Parathyroid adenoma (tissue), 2 donors: ENCODE measurements around the gene SNRPA.

Source experiments
- H2AFZ ChIP-seq: fragments of 300-600 bp; sonication (generic); one replicate; pipeline ENCODE4 v1.7.0; 2017; ENCODE audit warnings: antibody characterized with exemption, mild to moderate bottlenecking
- H3K27ac ChIP-seq: fragments of 300-600 bp; sonication (generic); one replicate; pipeline ENCODE4 v1.7.0; 2017
- H3K27me3 ChIP-seq: fragments of 300-600 bp; sonication (generic); one replicate; pipeline ENCODE4 v1.7.0; 2017; ENCODE audit warnings: low read length; ENCODE audit not compliant: control insufficient read depth, insufficient read depth
- H3K36me3 ChIP-seq: fragments of 300-600 bp; sonication (generic); one replicate; pipeline ENCODE4 v1.7.0; 2017; ENCODE audit warnings: low read length; ENCODE audit not compliant: control insufficient read depth, insufficient read depth
- H3K4me1 ChIP-seq: fragments of 300-600 bp; sonication (generic); one replicate; pipeline ENCODE4 v1.7.0; 2017; ENCODE audit warnings: control low read depth
- H3K4me2 ChIP-seq: fragments of 300-600 bp; sonication (generic); one replicate; pipeline ENCODE4 v1.7.0; 2017; ENCODE audit warnings: low read length
- H3K4me3 ChIP-seq: fragments of 300-600 bp; sonication (generic); one replicate; pipeline ENCODE4 v1.7.0; 2017; ENCODE audit warnings: low read depth, low read length
- H3K79me2 ChIP-seq: fragments of 300-600 bp; sonication (generic); one replicate; pipeline ENCODE4 v1.7.0; 2017; ENCODE audit warnings: control low read depth
- H3K9ac ChIP-seq: fragments of 300-600 bp; sonication (generic); one replicate; pipeline ENCODE4 v1.7.0; 2017; ENCODE audit warnings: mild to moderate bottlenecking
- H3K9me3 ChIP-seq: fragments of 300-600 bp; sonication (generic); one replicate; pipeline ENCODE4 v1.7.0; 2017; ENCODE audit warnings: low read length; ENCODE audit not compliant: control insufficient read depth
- TF ChIP-seq, protein P1 (sequence below): fragments of 300-600 bp; sonication (generic); IDR thresholded peaks from one replicate; pipeline ENCODE4 v1.7.0; 2017; ENCODE audit warnings: antibody characterized with exemption, mild to moderate bottlenecking
- donor health status: primary hyperparathyroidism.

The SNRPA gene

DNA sequence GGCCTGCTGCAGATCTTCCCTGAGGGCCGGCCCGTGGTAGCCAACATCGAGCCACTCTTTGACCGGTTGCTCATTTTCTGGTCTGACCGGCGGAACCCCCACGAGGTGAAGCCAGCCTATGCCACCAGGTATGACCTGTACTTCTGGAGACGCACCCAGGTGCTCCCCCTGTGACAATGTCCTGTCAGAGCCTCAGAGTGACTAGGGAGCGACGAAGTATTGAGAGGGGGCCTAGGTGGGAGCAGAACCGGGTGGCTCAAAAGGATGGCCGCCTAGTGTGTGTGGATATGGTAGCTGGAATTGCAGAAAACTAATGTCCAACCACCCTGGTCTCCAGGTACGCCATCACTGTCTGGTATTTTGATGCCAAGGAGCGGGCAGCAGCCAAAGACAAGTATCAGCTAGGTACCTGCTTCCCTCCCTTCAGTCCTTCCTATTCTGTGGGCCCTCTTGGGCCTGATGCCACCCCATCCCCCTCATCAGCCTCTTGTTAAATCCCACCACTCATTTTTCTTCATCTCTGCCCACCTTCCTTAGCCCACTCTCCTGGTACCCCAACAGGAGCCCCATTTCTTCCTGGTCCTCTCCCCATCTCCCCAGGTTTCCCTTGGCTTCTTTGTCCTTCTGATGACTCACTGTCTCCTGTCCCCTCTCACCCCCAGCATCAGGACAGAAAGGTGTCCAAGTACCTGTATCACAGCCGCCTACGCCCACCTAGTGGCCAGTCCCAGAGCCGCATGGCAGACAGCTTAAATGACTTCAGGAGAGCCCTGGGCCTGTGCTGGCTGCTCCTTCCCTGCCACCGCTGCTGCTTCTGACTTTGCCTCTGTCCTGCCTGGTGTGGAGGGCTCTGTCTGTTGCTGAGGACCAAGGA lies 56.4 kb downstream of the SNRPA start:
- TF ChIP-seq, protein P1, sequence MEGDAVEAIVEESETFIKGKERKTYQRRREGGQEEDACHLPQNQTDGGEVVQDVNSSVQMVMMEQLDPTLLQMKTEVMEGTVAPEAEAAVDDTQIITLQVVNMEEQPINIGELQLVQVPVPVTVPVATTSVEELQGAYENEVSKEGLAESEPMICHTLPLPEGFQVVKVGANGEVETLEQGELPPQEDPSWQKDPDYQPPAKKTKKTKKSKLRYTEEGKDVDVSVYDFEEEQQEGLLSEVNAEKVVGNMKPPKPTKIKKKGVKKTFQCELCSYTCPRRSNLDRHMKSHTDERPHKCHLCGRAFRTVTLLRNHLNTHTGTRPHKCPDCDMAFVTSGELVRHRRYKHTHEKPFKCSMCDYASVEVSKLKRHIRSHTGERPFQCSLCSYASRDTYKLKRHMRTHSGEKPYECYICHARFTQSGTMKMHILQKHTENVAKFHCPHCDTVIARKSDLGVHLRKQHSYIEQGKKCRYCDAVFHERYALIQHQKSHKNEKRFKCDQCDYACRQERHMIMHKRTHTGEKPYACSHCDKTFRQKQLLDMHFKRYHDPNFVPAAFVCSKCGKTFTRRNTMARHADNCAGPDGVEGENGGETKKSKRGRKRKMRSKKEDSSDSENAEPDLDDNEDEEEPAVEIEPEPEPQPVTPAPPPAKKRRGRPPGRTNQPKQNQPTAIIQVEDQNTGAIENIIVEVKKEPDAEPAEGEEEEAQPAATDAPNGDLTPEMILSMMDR, result peak; percentile 26
- H2AFZ ChIP-seq, result no peak overlapping the region
- no peak overlapping the region for H3K4me2 ChIP-seq
- no peaks in the 10 kb centered on the region for H3K9me3 ChIP-seq
- H3K36me3 ChIP-seq, result no peaks in the 10 kb centered on the region
- H3K27ac ChIP-seq, result peak overlapping the region; percentile 63
- no peak overlapping the region for H3K9ac ChIP-seq
- H3K79me2 ChIP-seq, result no peaks in the 10 kb centered on the region
- H3K4me1 ChIP-seq, result peaks cover 37% of the 10 kb centered on the region
- no peaks in the 10 kb centered on the region for H3K27me3 ChIP-seq
- H3K4me3 ChIP-seq, result no peak overlapping the region

DNA sequence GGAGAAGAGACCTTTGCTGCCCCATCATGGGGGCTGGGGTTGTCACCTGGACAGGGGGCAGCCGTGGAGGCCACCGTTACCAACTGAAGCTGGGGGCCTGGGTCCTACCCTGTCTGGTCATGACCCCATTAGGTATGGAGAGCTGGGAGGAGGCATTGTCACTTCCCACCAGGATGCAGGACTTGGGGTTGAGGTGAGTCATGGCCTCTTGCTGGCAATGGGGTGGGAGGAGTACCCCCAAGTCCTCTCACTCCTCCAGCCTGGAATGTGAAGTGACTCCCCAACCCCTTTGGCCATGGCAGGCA lies 57.0 kb downstream of the SNRPA start:
- H3K4me1 ChIP-seq, result peaks cover 33% of the 10 kb centered on the region
- no peaks in the 10 kb centered on the region for H3K36me3 ChIP-seq

DNA sequence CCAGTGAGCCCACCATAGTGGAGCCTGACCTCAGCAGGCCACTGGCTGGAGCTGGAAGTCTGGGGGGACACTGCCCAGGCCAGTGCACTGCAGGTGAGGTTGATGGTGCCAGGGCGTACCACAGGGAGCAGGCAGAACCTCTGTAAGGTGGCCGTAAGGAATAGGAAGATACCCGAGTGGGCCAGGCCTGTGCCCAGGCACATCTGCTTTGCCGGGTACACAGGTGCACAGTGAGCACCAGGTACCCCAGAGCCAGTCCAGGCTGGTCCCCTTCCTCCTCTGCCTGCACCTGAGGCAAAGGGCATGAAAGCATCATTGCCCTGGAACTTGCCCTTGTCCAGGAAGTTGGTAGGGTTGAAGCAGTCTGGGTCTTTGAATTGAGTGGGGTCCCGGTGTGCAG lies 57.5 kb downstream of the SNRPA start:
- Histone ChIP-seq H3K27ac (no peak overlapping the region), H3K4me3 (no peak overlapping the region), H3K79me2 (no peaks in the 10 kb centered on the region), H3K4me2 (no peak overlapping the region), H3K4me1 (peaks cover 28% of the 10 kb centered on the region), H3K9ac (no peak overlapping the region), H3K9me3 (no peaks in the 10 kb centered on the region), H2AFZ (no peak overlapping the region), H3K36me3 (no peaks in the 10 kb centered on the region), H3K27me3 (no peaks in the 10 kb centered on the region)
- TF ChIP-seq, protein P1, result no peak

More for the DNA sequence above, 57.0 kb downstream of the SNRPA start:
- Histone ChIP-seq H3K4me2 (no peak overlapping the region), H3K9ac (no peak overlapping the region), H3K27me3 (no peaks in the 10 kb centered on the region), H2AFZ (no peak overlapping the region), H3K27ac (no peak overlapping the region), H3K4me3 (no peak overlapping the region), H3K9me3 (no peaks in the 10 kb centered on the region), H3K79me2 (no peaks in the 10 kb centered on the region)
- TF ChIP-seq, protein P1, result peak; percentile 1

DNA sequence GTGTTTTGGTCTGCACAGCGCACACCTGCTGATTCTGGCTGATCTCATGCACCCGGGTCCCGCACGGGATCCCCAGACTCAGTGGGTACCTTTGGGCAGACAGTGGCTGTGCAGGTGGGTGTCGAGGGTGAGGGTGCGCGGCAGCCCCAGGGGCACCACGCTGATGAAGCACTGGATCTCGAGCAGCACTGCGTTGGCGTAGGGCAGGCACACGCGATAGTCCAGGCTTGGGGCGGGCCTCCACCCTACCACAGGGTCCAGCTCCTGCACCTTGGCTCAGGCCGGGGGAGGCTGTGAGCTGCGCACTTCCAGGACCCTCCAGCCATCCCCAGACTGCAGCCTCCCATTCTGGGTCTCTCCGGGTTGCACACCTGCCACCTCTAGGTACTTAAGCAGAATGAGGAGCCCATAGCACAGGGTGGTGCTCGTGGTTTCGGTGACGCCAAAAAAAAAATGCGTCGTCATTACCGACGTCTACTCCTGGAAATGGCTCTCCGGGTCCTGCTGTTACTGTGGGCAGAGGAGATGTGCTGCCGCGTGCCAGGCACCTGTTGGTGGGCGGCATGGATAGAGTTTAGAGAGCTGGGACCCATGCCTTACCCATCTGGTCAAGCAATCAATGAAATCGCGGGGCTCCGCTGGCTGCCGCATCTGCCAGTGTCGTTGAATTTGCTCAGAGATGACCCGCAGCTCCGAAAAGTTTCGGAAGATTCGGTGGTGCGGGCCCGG lies 58.5 kb downstream of the SNRPA start:
- no peak overlapping the region for H2AFZ ChIP-seq
- no peak overlapping the region for H3K9ac ChIP-seq
- no peaks in the 10 kb centered on the region for H3K36me3 ChIP-seq
- no peaks in the 10 kb centered on the region for H3K27me3 ChIP-seq
- H3K4me3 ChIP-seq, result no peak overlapping the region
- no peak overlapping the region for H3K4me2 ChIP-seq
- H3K9me3 ChIP-seq, result no peaks in the 10 kb centered on the region
- TF ChIP-seq, protein P1, result no peak
- H3K79me2 ChIP-seq, result no peaks in the 10 kb centered on the region
- H3K4me1 ChIP-seq, result peaks cover 18% of the 10 kb centered on the region
- H3K27ac ChIP-seq, result no peak overlapping the region
